ENCODE measurements around the gene QTRT2.

QTRT2 gene

DNA sequence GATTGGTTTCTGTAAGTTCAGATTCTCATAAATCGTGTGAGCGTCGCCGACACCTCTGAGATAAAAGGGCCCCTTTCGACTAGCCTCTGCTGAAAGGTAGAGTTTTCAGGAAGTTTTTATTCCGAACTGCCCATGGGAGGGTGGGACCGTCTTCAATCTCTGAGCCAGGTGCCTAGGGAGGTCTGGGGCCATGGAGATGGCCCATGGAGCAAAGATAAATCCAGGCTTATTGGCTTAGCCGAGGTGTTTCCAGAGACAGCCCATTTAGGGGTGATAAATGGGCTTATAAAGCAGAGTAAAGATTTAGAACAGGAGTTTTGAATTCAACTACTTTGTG, 442 bp downstream of the QTRT2 start:
- Histone ChIP-seq H3K36me3 (ENCODE audit: low read depth) (peaks cover 17% of the 10 kb centered on the region), H3K9me3 (ENCODE audit: severe bottlenecking) (no peaks in the 10 kb centered on the region), H3K4me3 (ENCODE audit: severe bottlenecking) (peak overlapping the region; percentile 54), H3K4me1 (ENCODE audit: insufficient read depth, poor library complexity, severe bottlenecking) (peaks cover 12% of the 10 kb centered on the region), H3K27me3 (ENCODE audit: insufficient read depth, poor library complexity, severe bottlenecking) (no peaks in the 10 kb centered on the region), H3K27ac (ENCODE audit: poor library complexity, severe bottlenecking) (peak overlapping the region; percentile 61)
- peak; percentile 23 for ATAC-seq (ENCODE audit: low read depth)
- DNase-seq (ENCODE audit: low spot score) = no peak
- TF ChIP-seq, protein P1, sequence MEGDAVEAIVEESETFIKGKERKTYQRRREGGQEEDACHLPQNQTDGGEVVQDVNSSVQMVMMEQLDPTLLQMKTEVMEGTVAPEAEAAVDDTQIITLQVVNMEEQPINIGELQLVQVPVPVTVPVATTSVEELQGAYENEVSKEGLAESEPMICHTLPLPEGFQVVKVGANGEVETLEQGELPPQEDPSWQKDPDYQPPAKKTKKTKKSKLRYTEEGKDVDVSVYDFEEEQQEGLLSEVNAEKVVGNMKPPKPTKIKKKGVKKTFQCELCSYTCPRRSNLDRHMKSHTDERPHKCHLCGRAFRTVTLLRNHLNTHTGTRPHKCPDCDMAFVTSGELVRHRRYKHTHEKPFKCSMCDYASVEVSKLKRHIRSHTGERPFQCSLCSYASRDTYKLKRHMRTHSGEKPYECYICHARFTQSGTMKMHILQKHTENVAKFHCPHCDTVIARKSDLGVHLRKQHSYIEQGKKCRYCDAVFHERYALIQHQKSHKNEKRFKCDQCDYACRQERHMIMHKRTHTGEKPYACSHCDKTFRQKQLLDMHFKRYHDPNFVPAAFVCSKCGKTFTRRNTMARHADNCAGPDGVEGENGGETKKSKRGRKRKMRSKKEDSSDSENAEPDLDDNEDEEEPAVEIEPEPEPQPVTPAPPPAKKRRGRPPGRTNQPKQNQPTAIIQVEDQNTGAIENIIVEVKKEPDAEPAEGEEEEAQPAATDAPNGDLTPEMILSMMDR (IDR thresholded peaks at IDR 0.05; ENCODE audit: poor library complexity, severe bottlenecking) = no peak

DNA sequence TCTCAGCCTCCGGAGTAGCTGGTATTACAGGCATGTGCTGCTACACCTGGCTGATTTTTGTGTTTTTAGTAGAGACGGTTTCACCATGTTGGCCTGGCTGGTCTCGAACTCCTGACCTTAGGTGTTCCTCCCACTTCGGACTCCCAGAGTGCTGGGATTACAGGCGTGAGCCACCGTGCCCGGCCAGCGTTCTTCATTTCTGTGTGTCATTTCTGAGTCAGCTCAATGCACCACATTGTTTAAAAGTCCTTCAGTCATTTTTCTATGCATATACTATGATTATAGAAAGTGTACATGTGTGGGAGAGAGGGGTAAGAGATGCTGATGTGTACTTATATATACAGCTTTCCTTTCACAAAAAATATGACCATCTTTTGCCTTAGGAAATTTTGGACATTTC, 2.1 kb downstream of the QTRT2 start:
- no peak for ATAC-seq (ENCODE audit: low read depth)
- TF ChIP-seq, protein P1 (IDR thresholded peaks at IDR 0.05; ENCODE audit: poor library complexity, severe bottlenecking) = no peak
- peaks cover 12% of the 10 kb centered on the region for H3K4me1 ChIP-seq (ENCODE audit: insufficient read depth, poor library complexity, severe bottlenecking)
- no peak for DNase-seq (ENCODE audit: low spot score)
- peaks cover 18% of the 10 kb centered on the region for H3K36me3 ChIP-seq (ENCODE audit: low read depth)
- no peaks in the 10 kb centered on the region for H3K27me3 ChIP-seq (ENCODE audit: insufficient read depth, poor library complexity, severe bottlenecking)
- H3K9me3 ChIP-seq (ENCODE audit: severe bottlenecking) = no peaks in the 10 kb centered on the region
- no peak overlapping the region for H3K4me3 ChIP-seq (ENCODE audit: severe bottlenecking)
- H3K27ac ChIP-seq (ENCODE audit: poor library complexity, severe bottlenecking) = no peak overlapping the region

DNA sequence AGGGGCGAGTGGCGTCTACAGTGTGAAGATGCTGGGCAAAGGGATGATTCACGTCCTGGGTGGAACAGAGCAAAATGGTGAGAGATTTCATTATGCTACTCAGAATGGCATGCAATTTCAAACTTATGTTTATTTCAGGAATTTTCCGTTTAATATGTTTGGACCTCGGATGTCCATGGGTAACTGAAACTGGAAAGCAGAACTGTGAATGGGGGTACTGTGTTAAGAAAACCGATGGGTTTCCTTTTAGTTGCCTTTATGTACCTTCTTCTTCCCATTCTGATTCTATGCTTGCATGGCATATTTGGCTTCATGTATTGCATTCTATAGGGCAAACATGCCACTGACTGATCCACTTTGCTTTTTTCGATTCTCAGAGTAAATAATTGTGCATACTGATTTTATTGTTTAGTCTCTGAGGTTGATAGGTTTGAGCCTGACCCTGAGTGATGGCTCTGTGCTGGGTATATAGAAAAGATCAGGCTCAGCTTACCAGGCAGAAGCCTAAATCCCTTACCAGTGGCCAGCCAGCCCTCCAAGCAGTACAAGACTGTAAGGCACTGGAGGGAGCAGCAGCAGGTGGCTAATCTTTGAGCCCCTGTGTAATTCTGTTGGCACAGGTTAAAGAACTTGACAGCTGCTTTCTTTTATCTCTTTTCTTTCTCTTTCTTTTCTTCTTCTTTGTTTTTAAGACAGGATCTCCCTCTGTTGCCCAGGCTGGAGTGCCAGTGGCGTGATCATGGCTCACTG, 4.5 kb downstream of the QTRT2 start:
- DNase-seq (ENCODE audit: low spot score) (no peak), ATAC-seq (ENCODE audit: low read depth) (no peak)
- H3K27ac ChIP-seq (ENCODE audit: poor library complexity, severe bottlenecking) = no peak overlapping the region
- H3K4me3 ChIP-seq (ENCODE audit: severe bottlenecking) = no peak overlapping the region
- TF ChIP-seq, protein P1 (IDR thresholded peaks at IDR 0.05; ENCODE audit: poor library complexity, severe bottlenecking) = no peak
- H3K4me1 ChIP-seq (ENCODE audit: insufficient read depth, poor library complexity, severe bottlenecking) = peaks cover 7% of the 10 kb centered on the region
- peaks cover 40% of the 10 kb centered on the region for H3K36me3 ChIP-seq (ENCODE audit: low read depth)
- H3K9me3 ChIP-seq (ENCODE audit: severe bottlenecking) = no peaks in the 10 kb centered on the region
- H3K27me3 ChIP-seq (ENCODE audit: insufficient read depth, poor library complexity, severe bottlenecking) = no peaks in the 10 kb centered on the region

DNA sequence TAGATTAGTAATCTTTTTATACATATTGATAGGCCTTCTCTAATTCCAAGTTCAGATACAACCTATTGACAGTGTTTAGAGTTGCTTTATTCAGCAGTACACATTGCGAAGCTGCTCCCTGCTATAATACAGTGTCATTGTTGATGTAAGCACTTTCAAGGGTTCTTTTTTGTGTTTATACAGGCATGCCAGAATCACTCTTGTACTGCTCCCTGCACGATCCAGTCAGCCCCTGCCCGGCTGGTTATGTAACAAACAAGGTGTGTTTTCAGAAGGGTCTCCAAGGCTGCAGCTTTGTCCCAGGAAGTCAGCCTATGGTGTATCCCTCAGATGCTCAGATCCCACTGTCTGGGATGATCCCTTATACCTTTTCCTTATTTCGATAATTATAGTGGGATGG, 11.3 kb downstream of the QTRT2 start:
- Histone ChIP-seq H3K9me3 (ENCODE audit: severe bottlenecking) (no peaks in the 10 kb centered on the region), H3K4me1 (ENCODE audit: insufficient read depth, poor library complexity, severe bottlenecking) (no peaks in the 10 kb centered on the region), H3K27ac (ENCODE audit: poor library complexity, severe bottlenecking) (no peak overlapping the region), H3K36me3 (ENCODE audit: low read depth) (peaks cover 89% of the 10 kb centered on the region), H3K4me3 (ENCODE audit: severe bottlenecking) (no peak overlapping the region), H3K27me3 (ENCODE audit: insufficient read depth, poor library complexity, severe bottlenecking) (no peaks in the 10 kb centered on the region)
- ATAC-seq (ENCODE audit: low read depth) (no peak), DNase-seq (ENCODE audit: low spot score) (no peak)
- TF ChIP-seq, protein P1 (IDR thresholded peaks at IDR 0.05; ENCODE audit: poor library complexity, severe bottlenecking) = no peak

DNA sequence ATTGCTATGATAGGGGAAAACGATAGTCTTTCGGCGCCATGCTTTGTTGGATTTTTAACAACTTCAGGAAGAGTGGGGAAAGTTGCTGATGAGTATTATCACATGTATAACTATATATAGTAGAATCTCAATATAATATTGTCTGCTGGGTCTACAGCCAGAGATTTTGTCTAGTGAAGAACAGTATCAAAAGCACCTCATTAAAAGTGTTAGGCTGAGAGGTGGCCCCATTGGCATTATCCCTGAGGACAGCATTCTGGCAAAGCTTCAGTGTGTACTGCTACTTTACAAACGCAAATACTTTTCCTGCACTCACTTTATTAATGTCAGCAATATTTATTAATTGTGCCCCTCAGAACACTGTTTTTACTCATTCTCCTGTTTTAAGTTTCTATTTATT, 11.8 kb downstream of the QTRT2 start:
- ATAC-seq (ENCODE audit: low read depth) (no peak), DNase-seq (ENCODE audit: low spot score) (no peak)
- H3K4me3 ChIP-seq (ENCODE audit: severe bottlenecking) = no peak overlapping the region
- TF ChIP-seq, protein P1 (IDR thresholded peaks at IDR 0.05; ENCODE audit: poor library complexity, severe bottlenecking) = no peak
- H3K27me3 ChIP-seq (ENCODE audit: insufficient read depth, poor library complexity, severe bottlenecking) = no peaks in the 10 kb centered on the region
- no peak overlapping the region for H3K27ac ChIP-seq (ENCODE audit: poor library complexity, severe bottlenecking)
- H3K4me1 ChIP-seq (ENCODE audit: insufficient read depth, poor library complexity, severe bottlenecking) = no peaks in the 10 kb centered on the region
- H3K9me3 ChIP-seq (ENCODE audit: severe bottlenecking) = no peaks in the 10 kb centered on the region
- H3K36me3 ChIP-seq (ENCODE audit: low read depth) = peaks cover 94% of the 10 kb centered on the region
